ENCODE measurements around the gene MRGPRX4.

- TF ChIP-seq, protein P1, sequence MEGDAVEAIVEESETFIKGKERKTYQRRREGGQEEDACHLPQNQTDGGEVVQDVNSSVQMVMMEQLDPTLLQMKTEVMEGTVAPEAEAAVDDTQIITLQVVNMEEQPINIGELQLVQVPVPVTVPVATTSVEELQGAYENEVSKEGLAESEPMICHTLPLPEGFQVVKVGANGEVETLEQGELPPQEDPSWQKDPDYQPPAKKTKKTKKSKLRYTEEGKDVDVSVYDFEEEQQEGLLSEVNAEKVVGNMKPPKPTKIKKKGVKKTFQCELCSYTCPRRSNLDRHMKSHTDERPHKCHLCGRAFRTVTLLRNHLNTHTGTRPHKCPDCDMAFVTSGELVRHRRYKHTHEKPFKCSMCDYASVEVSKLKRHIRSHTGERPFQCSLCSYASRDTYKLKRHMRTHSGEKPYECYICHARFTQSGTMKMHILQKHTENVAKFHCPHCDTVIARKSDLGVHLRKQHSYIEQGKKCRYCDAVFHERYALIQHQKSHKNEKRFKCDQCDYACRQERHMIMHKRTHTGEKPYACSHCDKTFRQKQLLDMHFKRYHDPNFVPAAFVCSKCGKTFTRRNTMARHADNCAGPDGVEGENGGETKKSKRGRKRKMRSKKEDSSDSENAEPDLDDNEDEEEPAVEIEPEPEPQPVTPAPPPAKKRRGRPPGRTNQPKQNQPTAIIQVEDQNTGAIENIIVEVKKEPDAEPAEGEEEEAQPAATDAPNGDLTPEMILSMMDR (IDR thresholded peaks at IDR 0.05), result no peak
- TF ChIP-seq POLR2A (IDR thresholded peaks at IDR 0.05), result no peak
These were observed 709 bp downstream of the MRGPRX4 start for GRCh38 chr11:18173225-18173866.
